Smooth muscle cell (in vitro differentiated cells): ENCODE data around the gene PPP6R2. TPM values are rescaled to one million over a fixed set of nuclear protein-coding genes. Genes with fewer than 3 reads are reported as not detected.

Source experiments
- DNase-seq: peaks from one replicate; lab custom pipeline; 2025; ENCODE audit not compliant: unreplicated experiment; lab: John Stamatoyannopoulos, UW
- H2AFZ ChIP-seq: fragments of 200-600 bp; sonication (generic); 2 replicates; pipeline ENCODE4 v1.6.0; 2016; ENCODE audit warnings: antibody characterized with exemption, low read depth, mild to moderate bottlenecking
- H3F3A ChIP-seq: fragments of 200-600 bp; sonication (generic); 2 replicates; pipeline ENCODE4 v1.6.0; 2017; ENCODE audit warnings: antibody characterized with exemption, low read depth
- H3K27ac ChIP-seq: fragments of 200-600 bp; sonication (generic); 2 replicates; pipeline ENCODE4 v1.5.1; 2016; ENCODE audit warnings: low read depth, mild to moderate bottlenecking
- H3K27me3 ChIP-seq: fragments of 200-600 bp; sonication (generic); 2 replicates; pipeline ENCODE4 v1.6.1; 2016; ENCODE audit warnings: low read depth, mild to moderate bottlenecking
- H3K36me3 ChIP-seq: fragments of 200-600 bp; sonication (generic); 2 replicates; pipeline ENCODE4 v1.5.1; 2016; ENCODE audit warnings: low read depth
- H3K4me1 ChIP-seq: fragments of 200-600 bp; sonication (generic); 2 replicates; pipeline ENCODE4 v1.5.1; 2016; ENCODE audit warnings: low read depth
- H3K4me2 ChIP-seq: fragments of 200-600 bp; sonication (generic); 2 replicates; pipeline ENCODE4 v1.6.0; 2016; ENCODE audit warnings: mild to moderate bottlenecking
- H3K4me3 ChIP-seq: fragments of 200-600 bp; sonication (generic); 2 replicates; pipeline ENCODE4 v1.5.1; 2016; ENCODE audit warnings: mild to moderate bottlenecking
- H3K79me2 ChIP-seq: fragments of 200-600 bp; sonication (generic); 2 replicates; pipeline ENCODE4 v1.6.0; 2016; ENCODE audit warnings: low read depth, mild to moderate bottlenecking
- H3K9ac ChIP-seq: fragments of 200-600 bp; sonication (generic); 2 replicates; pipeline ENCODE4 v1.6.0; 2016; ENCODE audit warnings: low read depth
- H3K9me3 ChIP-seq: fragments of 200-600 bp; sonication (generic); replicated peaks from 2 replicates; pipeline ENCODE4 v1.5.1; 2016; ENCODE audit warnings: low read depth
- H4K20me1 ChIP-seq: fragments of 200-600 bp; sonication (generic); 2 replicates; pipeline ENCODE4 v1.6.0; 2016; ENCODE audit warnings: low read depth
- CTCF ChIP-seq: fragments of 200-600 bp; sonication (generic); IDR thresholded peaks from 2 replicates; pipeline ENCODE4 v1.5.1; 2017; ENCODE audit warnings: borderline replicate concordance, mild to moderate bottlenecking, antibody characterized with exemption; ENCODE audit not compliant: insufficient read depth, poor library complexity, severe bottlenecking
- WGBS: methylation state at CpG from one replicate; pipeline ENCODE4 v1.1.7; 2016; ENCODE audit warnings: low lambda C conversion rate; 5-methylcytosine and 5-hydroxymethylcytosine counted together
- polyA plus RNA-seq: library from polyadenylated mRNA; unstranded; fragments of >200 nt; fragmentation: Nextera tagmentation; extraction: Ambion mirVana; gene quantifications from 2 replicates; pipeline ENCODE4 v1.2.1, GENCODE V29; 2016
- total RNA-seq: library from RNA; depleted of rRNA; stranded (reverse); fragments of >200 nt; gene quantifications from 2 replicates; pipeline ENCODE4 v1.2.3, GENCODE V29; 2014

The PPP6R2 gene
- total and polyA plus RNA-seq, 2 experiments from 2014 or later, result 24.6 to 36.3 TPM

GRCh38 chr22:50436015-50436830 is 93.1 kb downstream of the PPP6R2 start:
- H3F3A ChIP-seq, result no peaks in the 10 kb centered on the region
- H3K9ac ChIP-seq, result no peak overlapping the region
- H3K36me3 ChIP-seq, result no peaks in the 10 kb centered on the region
- no peak overlapping the region for H3K4me2 ChIP-seq
- H3K27me3 ChIP-seq, result no peaks in the 10 kb centered on the region
- DNase-seq, result no peak
- H3K27ac ChIP-seq, result no peak overlapping the region
- H3K4me1 ChIP-seq, result no peaks in the 10 kb centered on the region
- TF ChIP-seq CTCF, result no peak
- H3K9me3 ChIP-seq, result no peaks in the 10 kb centered on the region
- no peaks in the 10 kb centered on the region for H3K79me2 ChIP-seq
- H2AFZ ChIP-seq, result no peak overlapping the region
- no peak overlapping the region for H3K4me3 ChIP-seq
- WGBS, result 96% methylated on average over 36 of the region's 37 CpGs
- peaks cover under 1% of the 10 kb centered on the region for H4K20me1 ChIP-seq

- Histone ChIP-seq H3K27ac (no peak overlapping the region), H3K9ac (no peak overlapping the region), H3K4me3 (no peak overlapping the region), H4K20me1 (no peaks in the 10 kb centered on the region), H3K79me2 (no peaks in the 10 kb centered on the region), H3K27me3 (no peaks in the 10 kb centered on the region), H3K4me1 (no peaks in the 10 kb centered on the region), H3F3A (no peaks in the 10 kb centered on the region), H2AFZ (no peak overlapping the region), H3K4me2 (no peak overlapping the region), H3K9me3 (no peaks in the 10 kb centered on the region), H3K36me3 (no peaks in the 10 kb centered on the region)
- TF ChIP-seq CTCF, result no peak
- 98% methylated on average over 25 of the region's 25 CpGs for WGBS
- no peak for DNase-seq
Measured at GRCh38 chr22:50436841-50437341, 93.8 kb downstream of the PPP6R2 start.

- no peak overlapping the region for H3K4me2 ChIP-seq
- no peaks in the 10 kb centered on the region for H3K36me3 ChIP-seq
- H3K4me3 ChIP-seq, result no peak overlapping the region
- H3K27ac ChIP-seq, result no peak overlapping the region
- no peaks in the 10 kb centered on the region for H4K20me1 ChIP-seq
- H3F3A ChIP-seq, result no peaks in the 10 kb centered on the region
- no peaks in the 10 kb centered on the region for H3K9me3 ChIP-seq
- no peaks in the 10 kb centered on the region for H3K79me2 ChIP-seq
- 93% methylated on average over 35 of the region's 36 CpGs for WGBS
- H3K4me1 ChIP-seq, result no peaks in the 10 kb centered on the region
- no peaks in the 10 kb centered on the region for H3K27me3 ChIP-seq
- H2AFZ ChIP-seq, result no peak overlapping the region
- no peak for DNase-seq
- no peak for TF ChIP-seq CTCF
- H3K9ac ChIP-seq, result no peak overlapping the region
Measured at GRCh38 chr22:50437511-50438304, 94.6 kb downstream of the PPP6R2 start.
